MM.1S (cell line): ENCODE data around the gene CHCHD6.

Experiments used
- EZH2 ChIP-seq: fragments of 300-600 bp; sonication (generic); optimal IDR thresholded peaks from 2 replicates; pipeline ENCODE3; 2017; ENCODE audit warnings: low read depth, mild to moderate bottlenecking, antibody characterized with exemption, low read length, mixed read lengths
- EZH2phosphoT487 ChIP-seq: fragments of 300-600 bp; sonication (generic); IDR thresholded peaks from 2 replicates; pipeline ENCODE4 v1.6.1; 2018; ENCODE audit warnings: antibody characterized with exemption, low read length
- TF ChIP-seq, protein P1 (sequence below): fragments of 300-600 bp; sonication (generic); IDR thresholded peaks from 2 replicates; pipeline ENCODE4 v1.5.1; 2016; ENCODE audit warnings: antibody characterized with exemption, low read length, mixed read lengths

DNA sequence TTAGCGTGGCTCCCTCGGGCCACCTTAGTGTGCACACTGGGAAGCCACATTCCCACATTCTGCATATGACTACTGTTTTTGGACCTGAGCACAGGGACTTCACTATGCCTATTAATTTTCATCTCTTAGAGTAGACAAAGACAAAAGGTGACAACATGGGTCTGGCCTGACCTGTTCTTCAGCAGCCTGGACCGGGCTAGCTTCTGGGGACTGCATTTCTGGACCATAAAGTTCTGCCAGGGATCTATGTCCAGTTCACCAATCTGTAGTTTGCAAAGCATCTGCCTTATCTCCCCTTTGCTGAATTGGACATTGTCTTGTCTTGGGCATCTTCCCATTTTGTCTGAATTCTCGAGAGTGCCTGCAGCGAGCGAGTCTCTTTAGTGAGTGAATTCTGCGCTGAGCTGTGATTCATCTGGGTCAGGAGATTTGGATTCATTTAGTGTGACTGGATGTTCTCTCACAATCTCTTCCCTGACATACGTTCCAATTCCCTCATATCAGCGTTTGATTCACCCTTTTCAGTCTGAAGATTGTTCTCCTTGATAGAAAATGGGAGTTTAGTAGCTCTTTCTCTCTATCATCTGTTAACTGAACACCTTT lies 166.7 kb downstream of the CHCHD6 start:
- TF ChIP-seq, protein P1, sequence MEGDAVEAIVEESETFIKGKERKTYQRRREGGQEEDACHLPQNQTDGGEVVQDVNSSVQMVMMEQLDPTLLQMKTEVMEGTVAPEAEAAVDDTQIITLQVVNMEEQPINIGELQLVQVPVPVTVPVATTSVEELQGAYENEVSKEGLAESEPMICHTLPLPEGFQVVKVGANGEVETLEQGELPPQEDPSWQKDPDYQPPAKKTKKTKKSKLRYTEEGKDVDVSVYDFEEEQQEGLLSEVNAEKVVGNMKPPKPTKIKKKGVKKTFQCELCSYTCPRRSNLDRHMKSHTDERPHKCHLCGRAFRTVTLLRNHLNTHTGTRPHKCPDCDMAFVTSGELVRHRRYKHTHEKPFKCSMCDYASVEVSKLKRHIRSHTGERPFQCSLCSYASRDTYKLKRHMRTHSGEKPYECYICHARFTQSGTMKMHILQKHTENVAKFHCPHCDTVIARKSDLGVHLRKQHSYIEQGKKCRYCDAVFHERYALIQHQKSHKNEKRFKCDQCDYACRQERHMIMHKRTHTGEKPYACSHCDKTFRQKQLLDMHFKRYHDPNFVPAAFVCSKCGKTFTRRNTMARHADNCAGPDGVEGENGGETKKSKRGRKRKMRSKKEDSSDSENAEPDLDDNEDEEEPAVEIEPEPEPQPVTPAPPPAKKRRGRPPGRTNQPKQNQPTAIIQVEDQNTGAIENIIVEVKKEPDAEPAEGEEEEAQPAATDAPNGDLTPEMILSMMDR: no peak
- TF ChIP-seq EZH2phosphoT487: no peak
- TF ChIP-seq EZH2: no peak
